ENCODE data around the gene WASL. TPM values are rescaled to one million over a fixed set of nuclear protein-coding genes. Genes with fewer than 3 reads are reported as not detected.

The WASL gene
- total RNA-seq, 2 donors from 2014 or later: 37.7 to 64.9 TPM

GRCh38 chr7:123770378-123770777 is 21.6 kb upstream of the WASL start:
- intact Hi-C loops (cut with DNase I): no loop called here
- TF ChIP-seq POLR2AphosphoS5 (IDR thresholded peaks at IDR 0.05): no peak
- TF ChIP-seq CTCF (IDR thresholded peaks at IDR 0.05): no peak
- no peak for TF ChIP-seq POLR2A (IDR thresholded peaks at IDR 0.05)
- DNase-seq (ENCODE audit: low spot score): no peak
- H3K4me3 ChIP-seq: no peak overlapping the region
- no peaks in the 10 kb centered on the region for H3K27me3 ChIP-seq (replicated peaks; ENCODE audit: insufficient read depth)
- H3K27ac ChIP-seq: no peak overlapping the region
- H3K36me3 ChIP-seq: no peaks in the 10 kb centered on the region
- 87% methylated on average over 8 of the region's 8 CpGs for WGBS
- H3K4me1 ChIP-seq (replicated peaks): no peaks in the 10 kb centered on the region
- H3K9me3 ChIP-seq: no peaks in the 10 kb centered on the region

GRCh38 chr7:123769371-123769770 is 20.6 kb upstream of the WASL start:
- DNase-seq (ENCODE audit: low spot score): no peak
- Histone ChIP-seq H3K4me3 (no peak overlapping the region), H3K9me3 (no peaks in the 10 kb centered on the region), H3K27ac (no peak overlapping the region), H3K27me3 (replicated peaks; ENCODE audit: insufficient read depth) (no peaks in the 10 kb centered on the region), H3K36me3 (no peaks in the 10 kb centered on the region), H3K4me1 (replicated peaks) (no peaks in the 10 kb centered on the region)
- TF ChIP-seq POLR2AphosphoS5 (IDR thresholded peaks at IDR 0.05) (no peak), CTCF (IDR thresholded peaks at IDR 0.05) (no peak), POLR2A (IDR thresholded peaks at IDR 0.05) (no peak)
- WGBS: 70% methylated on average over 3 of the region's 3 CpGs
- intact Hi-C loops (cut with DNase I): no loop called here

DNA sequence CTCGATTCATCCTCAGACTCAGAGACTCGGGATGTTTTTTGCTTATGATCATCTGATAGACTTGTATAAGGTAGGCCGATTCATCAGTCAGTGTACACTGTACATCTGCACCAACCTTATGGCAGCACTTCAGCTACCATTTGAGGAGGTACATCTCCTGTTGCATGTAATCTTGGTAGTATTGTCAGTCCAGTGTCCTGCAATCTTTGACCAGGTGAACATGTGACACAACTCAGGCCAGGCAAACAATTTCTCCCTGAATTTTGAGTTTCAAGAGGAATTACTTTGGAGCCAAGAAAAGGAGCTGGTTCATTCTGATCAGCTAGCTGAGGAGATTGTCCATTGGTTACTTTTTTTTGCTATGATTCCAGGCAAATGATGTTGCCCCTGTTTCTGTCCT is 19.7 kb upstream of the WASL start:
- DNase-seq (ENCODE audit: low spot score): no peak
- H3K4me3 ChIP-seq: no peak overlapping the region
- WGBS: 80% methylated on average over 3 of the region's 3 CpGs
- TF ChIP-seq CTCF (IDR thresholded peaks at IDR 0.05) (no peak), POLR2AphosphoS5 (IDR thresholded peaks at IDR 0.05) (no peak), POLR2A (IDR thresholded peaks at IDR 0.05) (no peak)
- H3K9me3 ChIP-seq: no peaks in the 10 kb centered on the region
- H3K27me3 ChIP-seq (replicated peaks; ENCODE audit: insufficient read depth): no peaks in the 10 kb centered on the region
- intact Hi-C loops (cut with DNase I): no loop called here
- no peaks in the 10 kb centered on the region for H3K36me3 ChIP-seq
- H3K4me1 ChIP-seq (replicated peaks): no peaks in the 10 kb centered on the region
- H3K27ac ChIP-seq: no peak overlapping the region

- Histone ChIP-seq H3K4me1 (replicated peaks) (no peaks in the 10 kb centered on the region), H3K27me3 (replicated peaks; ENCODE audit: insufficient read depth) (no peaks in the 10 kb centered on the region), H3K36me3 (no peaks in the 10 kb centered on the region), H3K27ac (no peak overlapping the region), H3K9me3 (no peaks in the 10 kb centered on the region), H3K4me3 (no peak overlapping the region)
- no peak for TF ChIP-seq CTCF (IDR thresholded peaks at IDR 0.05)
- DNase-seq (ENCODE audit: low spot score): no peak
- WGBS: 95% methylated on average over 43 of the region's 43 CpGs
- intact Hi-C loops (cut with DNase I): no loop called here
Observed at GRCh38 chr7:123763191-123763661, 14.4 kb upstream of the WASL start.

DNA sequence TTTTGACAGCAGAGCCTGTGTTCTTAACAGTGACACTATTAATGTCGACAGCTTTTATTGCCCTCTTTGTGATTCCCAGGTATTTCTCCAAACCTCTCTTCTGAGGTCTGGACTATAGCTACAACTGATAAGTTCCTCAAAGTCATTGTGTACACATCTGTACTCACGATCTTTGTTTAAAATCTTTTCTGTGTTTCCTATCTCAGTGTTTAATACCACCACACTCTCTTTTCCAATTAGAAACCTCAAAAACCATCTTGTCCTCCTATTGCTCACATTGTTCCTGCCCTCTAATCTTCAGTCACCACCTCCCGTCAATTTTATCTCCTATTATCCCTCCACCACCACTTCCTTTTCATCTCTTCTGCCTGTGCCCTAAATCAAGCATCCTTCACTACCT is 12.9 kb upstream of the WASL start:
- Histone ChIP-seq H3K9me3 (no peaks in the 10 kb centered on the region), H3K36me3 (no peaks in the 10 kb centered on the region), H3K27ac (no peak overlapping the region), H3K4me3 (no peak overlapping the region), H3K4me1 (replicated peaks) (no peaks in the 10 kb centered on the region), H3K27me3 (replicated peaks; ENCODE audit: insufficient read depth) (no peaks in the 10 kb centered on the region)
- intact Hi-C loops (cut with DNase I): no loop called here
- TF ChIP-seq POLR2AphosphoS5 (IDR thresholded peaks at IDR 0.05) (no peak), POLR2A (IDR thresholded peaks at IDR 0.05) (no peak), CTCF (IDR thresholded peaks at IDR 0.05) (no peak)
- WGBS: 43% methylated on average over 3 of the region's 3 CpGs
- no peak for DNase-seq (ENCODE audit: low spot score)
